GM12878 (cell line): ENCODE results near the gene THBD. TPM values are rescaled to one million over a fixed set of nuclear protein-coding genes. Genes with fewer than 3 reads are reported as not detected.

Source experiments
- ATAC-seq: fragments of 200-7000 bp; cut with Tn5 transposase; 3 replicates; pipeline ENCODE4 v1.9.1; 2020; ENCODE audit warnings: mild to moderate bottlenecking, moderate library complexity
- BruUV-seq: library from RNA; stranded (reverse); fragments of 400-500 nt; replicated peaks from 2 replicates; lab custom pipeline; 2021; lab: Mats Ljungman, UMichigan
- CTCF ChIA-PET: fragments of 300-600 bp; sonication (Branson Sonifier 250); formaldehyde crosslinking; extraction: SDS; loops from one replicate; lab custom pipeline; 2021; ENCODE audit warnings: inconsistent platforms; lab: Yijun Ruan, JAX
- POLR2A ChIA-PET: fragments of 350-600 bp; formaldehyde crosslinking; extraction: SDS; loops from one replicate; lab custom pipeline; 2021; ENCODE audit warnings: inconsistent platforms; lab: Charles Lee
- RAD21 ChIA-PET: fragments of 300-600 bp; sonication (Branson Sonifier 250); formaldehyde crosslinking; loops from one replicate; lab custom pipeline; 2023; ENCODE audit warnings: antibody characterized with exemption; ENCODE audit not compliant: unreplicated experiment; lab: Charles Lee
- SMC1A ChIA-PET: fragments of 300-600 bp; sonication (Branson Sonifier 250); formaldehyde crosslinking; loops from one replicate; lab custom pipeline; 2023; ENCODE audit not compliant: unreplicated experiment, uncharacterized antibody; lab: Charles Lee
- DNase-seq: peaks from one replicate; pipeline ENCODE4 v3.0.0-alpha.2; 2011; ENCODE audit warnings: low read depth, low spot score
- FAIRE-seq: peaks from 3 replicates; lab custom pipeline; 2011; peaks lifted over from hg19 to GRCh38; lab: Jason Lieb, UNC
- H2AFZ ChIP-seq: 2 replicates; pipeline ENCODE4 v1.6.0; 2011; ENCODE audit warnings: low read depth, low read length, control low read depth; ENCODE audit not compliant: control insufficient read depth
- H3K27ac ChIP-seq: 2 replicates; pipeline ENCODE4 v1.5.1; 2011; ENCODE audit warnings: control low read depth; ENCODE audit not compliant: control insufficient read depth, insufficient read depth
- H3K27me3 ChIP-seq, 2 experiments: replicated peaks in 1 of 2; 2 replicates each; pipeline versions ENCODE4 v1.6.0 to v1.6.1; 2011; ENCODE audit warnings: low read length in 1 of 2; ENCODE audit not compliant: control insufficient read depth in 2 of 2, insufficient read depth in 2 of 2
- H3K36me3 ChIP-seq, 2 experiments: 2 replicates each; pipeline ENCODE4 v1.5.1; 2011; ENCODE audit warnings: low read length in 1 of 2; ENCODE audit not compliant: control insufficient read depth in 2 of 2, insufficient read depth in 2 of 2
- H3K4me1 ChIP-seq: 2 replicates; pipeline ENCODE4 v1.6.1; 2011; ENCODE audit warnings: mild to moderate bottlenecking, low read length, moderate library complexity, mixed read lengths; ENCODE audit not compliant: control insufficient read depth, insufficient read depth
- H3K4me2 ChIP-seq: 2 replicates; pipeline ENCODE4 v1.6.0; 2011; ENCODE audit warnings: control low read depth; ENCODE audit not compliant: control insufficient read depth, insufficient read depth
- H3K4me3 ChIP-seq: fragments of 200-600 bp; sonication (generic); 2 replicates; pipeline ENCODE4 v1.5.1; 2016
- H3K79me2 ChIP-seq: 2 replicates; pipeline ENCODE4 v1.6.0; 2011; ENCODE audit warnings: low read length; ENCODE audit not compliant: control insufficient read depth, insufficient read depth
- H3K9ac ChIP-seq: 2 replicates; pipeline ENCODE4 v1.8.0; 2011; ENCODE audit warnings: low read length, control low read depth, mixed read lengths; ENCODE audit not compliant: control insufficient read depth, insufficient read depth
- H3K9me3 ChIP-seq: replicated peaks from 3 replicates; pipeline ENCODE4 v1.5.1; 2011; ENCODE audit warnings: mild to moderate bottlenecking, low read length; ENCODE audit not compliant: control insufficient read depth, insufficient read depth
- H4K20me1 ChIP-seq: 2 replicates; pipeline ENCODE4 v1.6.0; 2011; ENCODE audit not compliant: control insufficient read depth, insufficient read depth
- HDGF ChIP-seq: fragments of 450-650 bp; IDR thresholded peaks from 2 replicates; pipeline ENCODE4 v1.6.1; 2016; ENCODE audit warnings: antibody characterized with exemption
- MEF2B ChIP-seq: fragments of 450-650 bp; IDR thresholded peaks from 2 replicates; pipeline ENCODE4 v1.6.1; 2018; ENCODE audit warnings: mild to moderate bottlenecking, moderate library complexity; ENCODE audit not compliant: partially characterized antibody, poor library complexity, severe bottlenecking
- MYB ChIP-seq: fragments of 150-350 bp; IDR thresholded peaks from 2 replicates; pipeline ENCODE4 v1.6.1; 2014; ENCODE audit warnings: mild to moderate bottlenecking, low read depth, low read length, borderline replicate concordance
- NR2C2 ChIP-seq: IDR thresholded peaks from 2 replicates; pipeline ENCODE4 v1.6.1; 2011; ENCODE audit warnings: borderline replicate concordance, low read depth; ENCODE audit not compliant: control insufficient read depth, insufficient read length
- SP1 ChIP-seq: IDR thresholded peaks from one replicate; pipeline ENCODE4 v1.6.1; 2011; ENCODE audit warnings: low read depth, low read length
- SREBF1 ChIP-seq: IDR thresholded peaks from 2 replicates; pipeline ENCODE4 v1.6.1; 2012; ENCODE audit warnings: mild to moderate bottlenecking, low read length
- YY1 ChIP-seq: IDR thresholded peaks from 2 replicates; pipeline ENCODE4 v1.6.1; 2011; ENCODE audit warnings: low read depth, mild to moderate bottlenecking, low read length
- WGBS: methylation state at CpG from one replicate; pipeline ENCODE4 v1.1.6; 2016; ENCODE audit warnings: low lambda C conversion rate; ENCODE audit not compliant: insufficient replicate concordance, insufficient coverage; ENCODE audit errors: missing lambda C conversion rate; 5-methylcytosine and 5-hydroxymethylcytosine counted together
- in situ Hi-C: fragments of 300-500 bp; cut with MboI; formaldehyde crosslinking; loops from 9 replicates; pipeline ENCODE4 v1.14.3; 2018; ENCODE audit warnings: mixed read lengths
- intact Hi-C: fragments of 100-400 bp; cut with micrococcal nuclease; formaldehyde crosslinking; loops from one replicate; pipeline ENCODE4 v1.14.2; 2022; ENCODE audit not compliant: unreplicated experiment
- polyA plus RNA-seq, 11 experiments: library from polyadenylated mRNA; depleted of rRNA in 4 of 11; unstranded in 6 of 11; stranded (reverse) in 5 of 11; fragments of >200 nt; fragmentation: Nextera tagmentation in 4 of 11; fragmentation: Illumina TruSeq in 1 of 11; extraction: Ambion mirVana in 4 of 11; extraction: Trizol in 1 of 11; gene quantifications; 1 replicate in 1 of 11; 2 replicates in 10 of 11; pipeline versions ENCODE4 v1.2.1 to v1.2.3, GENCODE V29; 2011 to 2016; ENCODE audit warnings: inconsistent platforms in 2 of 11, missing spikeins in 2 of 11, low read depth in 1 of 11
- total RNA-seq, 4 experiments: library from RNA; depleted of rRNA in 3 of 4; stranded (reverse); fragments of >200 nt in 3 of 4; fragmentation: Illumina TruSeq in 1 of 4; extraction: Trizol in 1 of 4; gene quantifications; 2 replicates each; pipeline versions ENCODE4 v1.2.1 to v1.2.3, GENCODE V29; 2013 to 2021
- TF ChIP-seq, protein P1 (sequence below): fragments of 450-650 bp; IDR thresholded peaks from 2 replicates; pipeline ENCODE4 v1.6.1; 2017; ENCODE audit warnings: mild to moderate bottlenecking, moderate library complexity

THBD gene
- total and polyA plus RNA-seq, 10 of the 15 experiments (the other 5 are each of a cell fraction or from before 2014, with no cell fraction given) = not detected

DNA sequence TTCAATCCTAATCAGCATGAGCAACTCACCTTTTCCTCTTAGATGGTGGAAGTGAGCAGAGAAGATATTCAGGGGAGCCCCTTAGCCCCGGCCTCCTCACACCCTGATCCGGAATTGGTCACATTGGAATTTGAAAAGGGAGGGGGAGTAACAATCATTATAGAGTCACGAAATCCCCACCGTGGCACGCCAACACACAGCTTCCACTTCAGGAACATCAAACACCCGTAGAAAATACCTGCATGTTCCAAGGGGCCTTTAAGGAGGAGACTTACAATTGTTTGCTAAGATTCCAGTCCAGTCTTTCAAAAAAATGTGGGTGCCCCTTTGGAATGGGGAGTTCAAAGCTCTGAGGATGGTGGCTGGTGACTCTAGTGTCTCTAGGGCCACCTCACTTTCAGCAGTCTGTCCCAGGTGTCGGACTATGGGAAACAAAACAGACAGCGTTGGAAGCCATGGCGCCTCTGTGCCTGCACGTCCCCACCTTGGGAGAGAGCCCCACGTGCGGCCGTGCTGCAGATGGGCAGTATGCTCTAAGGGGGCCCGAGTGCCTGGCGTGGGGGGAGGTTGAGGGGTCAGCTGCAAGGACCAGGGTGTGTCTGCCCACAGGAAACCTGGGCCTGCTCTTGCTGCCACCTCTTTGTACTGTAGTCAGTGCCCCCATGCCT is 34.2 kb upstream of the THBD start:
- 60% methylated on average over 15 of the region's 15 CpGs for WGBS
- in situ Hi-C loops = no loop called here
- intact Hi-C loops = no loop called here
- ChIA-PET POLR2A (interaction anchor here (0.6 to 1.5 kb wide), 2 partner anchors 9 to 63 kb away, joined by 4 to 6 read pairs; no protein-coding TSS in a partner anchor), RAD21 (interaction anchor here (0.8 to 1.5 kb wide), 3 partner anchors 8 to 33 kb away, joined by 3 to 4 read pairs (median 3); no protein-coding TSS in a partner anchor), CTCF (interaction anchor here (1.3 to 1.8 kb wide), 2 partner anchors 11 to 118 kb away, joined by 4 to 7 read pairs; no protein-coding TSS in a partner anchor), SMC1A (interaction anchor here (0.8 to 2.1 kb wide), 7 partner anchors 12 to 59 kb away, joined by 3 to 5 read pairs (median 4); no protein-coding TSS in a partner anchor)
- H3K4me1 ChIP-seq = peaks cover 14% of the 10 kb centered on the region
- no TSS peak for BruUV-seq
- H3K36me3 ChIP-seq = no peaks in the 10 kb centered on the region
- H3K27me3 ChIP-seq = peaks cover 0 to 3% of the 10 kb centered on the region in 2 experiments; a peak in 1 of 4 replicates
- no peaks in the 10 kb centered on the region for H3K9me3 ChIP-seq
- FAIRE-seq (no peak), ATAC-seq (no peak), DNase-seq (no peak)
- H2AFZ ChIP-seq = no peak overlapping the region
- H3K27ac ChIP-seq = no peak overlapping the region
- H3K9ac ChIP-seq = no peak overlapping the region
- H3K4me3 ChIP-seq = no peak overlapping the region
- H4K20me1 ChIP-seq = no peaks in the 10 kb centered on the region
- TF ChIP-seq MYB (no peak), SP1 (no peak), NR2C2 (no peak), MEF2B (no peak), SREBF1 (no peak), HDGF (no peak), YY1 (no peak)
- TF ChIP-seq, protein P1, sequence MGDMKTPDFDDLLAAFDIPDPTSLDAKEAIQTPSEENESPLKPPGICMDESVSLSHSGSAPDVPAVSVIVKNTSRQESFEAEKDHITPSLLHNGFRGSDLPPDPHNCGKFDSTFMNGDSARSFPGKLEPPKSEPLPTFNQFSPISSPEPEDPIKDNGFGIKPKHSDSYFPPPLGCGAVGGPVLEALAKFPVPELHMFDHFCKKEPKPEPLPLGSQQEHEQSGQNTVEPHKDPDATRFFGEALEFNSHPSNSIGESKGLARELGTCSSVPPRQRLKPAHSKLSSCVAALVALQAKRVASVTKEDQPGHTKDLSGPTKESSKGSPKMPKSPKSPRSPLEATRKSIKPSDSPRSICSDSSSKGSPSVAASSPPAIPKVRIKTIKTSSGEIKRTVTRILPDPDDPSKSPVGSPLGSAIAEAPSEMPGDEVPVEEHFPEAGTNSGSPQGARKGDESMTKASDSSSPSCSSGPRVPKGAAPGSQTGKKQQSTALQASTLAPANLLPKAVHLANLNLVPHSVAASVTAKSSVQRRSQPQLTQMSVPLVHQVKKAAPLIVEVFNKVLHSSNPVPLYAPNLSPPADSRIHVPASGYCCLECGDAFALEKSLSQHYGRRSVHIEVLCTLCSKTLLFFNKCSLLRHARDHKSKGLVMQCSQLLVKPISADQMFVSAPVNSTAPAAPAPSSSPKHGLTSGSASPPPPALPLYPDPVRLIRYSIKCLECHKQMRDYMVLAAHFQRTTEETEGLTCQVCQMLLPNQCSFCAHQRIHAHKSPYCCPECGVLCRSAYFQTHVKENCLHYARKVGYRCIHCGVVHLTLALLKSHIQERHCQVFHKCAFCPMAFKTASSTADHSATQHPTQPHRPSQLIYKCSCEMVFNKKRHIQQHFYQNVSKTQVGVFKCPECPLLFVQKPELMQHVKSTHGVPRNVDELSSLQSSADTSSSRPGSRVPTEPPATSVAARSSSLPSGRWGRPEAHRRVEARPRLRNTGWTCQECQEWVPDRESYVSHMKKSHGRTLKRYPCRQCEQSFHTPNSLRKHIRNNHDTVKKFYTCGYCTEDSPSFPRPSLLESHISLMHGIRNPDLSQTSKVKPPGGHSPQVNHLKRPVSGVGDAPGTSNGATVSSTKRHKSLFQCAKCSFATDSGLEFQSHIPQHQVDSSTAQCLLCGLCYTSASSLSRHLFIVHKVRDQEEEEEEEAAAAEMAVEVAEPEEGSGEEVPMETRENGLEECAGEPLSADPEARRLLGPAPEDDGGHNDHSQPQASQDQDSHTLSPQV = no peak
- no peak overlapping the region for H3K4me2 ChIP-seq
- no peaks in the 10 kb centered on the region for H3K79me2 ChIP-seq
